ENCODE results near the gene WDR88. TPM values are rescaled to one million over a fixed set of nuclear protein-coding genes. Genes with fewer than 3 reads are reported as not detected.

WDR88 gene
- total RNA-seq, 2 donors from 2014 or later = not detected

- H3K27me3 ChIP-seq (ENCODE audit: control insufficient read depth, insufficient read depth, low read length, poor library complexity, severe bottlenecking) = no peaks in the 10 kb centered on the region
- no peaks in the 10 kb centered on the region for H3K36me3 ChIP-seq (ENCODE audit: control insufficient read depth, insufficient read depth, low read length)
- H3K4me1 ChIP-seq (ENCODE audit: control insufficient read depth, insufficient read depth, low read length) = no peaks in the 10 kb centered on the region
- no peak overlapping the region for H3K27ac ChIP-seq (ENCODE audit: low read depth, low read length)
- no peaks in the 10 kb centered on the region for H3K36me3 Mint-ChIP-seq (ENCODE audit: low read depth)
- 93 to 95% methylated on average over 18 to 22 of the region's 22 CpGs for WGBS, 2 experiments (ENCODE audit: insufficient coverage in 1 of 2, insufficient read length in 1 of 2)
- H3K27me3 Mint-ChIP-seq (ENCODE audit: insufficient read depth) = no peaks in the 10 kb centered on the region
- no peaks in the 10 kb centered on the region for H3K9me3 ChIP-seq (ENCODE audit: control insufficient read depth, low read length)
- no peak for TF ChIP-seq CTCF (conservative IDR thresholded peaks at IDR 0.05)
- H3K4me3 ChIP-seq (ENCODE audit: low read length) = no peak overlapping the region
- no peaks in the 10 kb centered on the region for H3K9me3 Mint-ChIP-seq
- no peak for DNase-seq
- H3K4me1 Mint-ChIP-seq = peaks cover 2% of the 10 kb centered on the region
- H3K9ac ChIP-seq (ENCODE audit: extremely low read depth, low read length, poor library complexity, severe bottlenecking) = no peak overlapping the region
- no peak overlapping the region for H3K4me3 Mint-ChIP-seq
- no peak overlapping the region for H3K27ac Mint-ChIP-seq
Measured at GRCh38 chr19:33210266-33210940, 78.5 kb downstream of the WDR88 start.

- H3K4me1 Mint-ChIP-seq = peaks cover 2% of the 10 kb centered on the region
- no peak overlapping the region for H3K4me3 Mint-ChIP-seq
- no peaks in the 10 kb centered on the region for H3K27me3 ChIP-seq (ENCODE audit: control insufficient read depth, insufficient read depth, low read length, poor library complexity, severe bottlenecking)
- H3K4me1 ChIP-seq (ENCODE audit: control insufficient read depth, insufficient read depth, low read length) = no peaks in the 10 kb centered on the region
- no peaks in the 10 kb centered on the region for H3K36me3 Mint-ChIP-seq (ENCODE audit: low read depth)
- no peaks in the 10 kb centered on the region for H3K9me3 ChIP-seq (ENCODE audit: control insufficient read depth, low read length)
- TF ChIP-seq CTCF (conservative IDR thresholded peaks at IDR 0.05) = no peak
- no peak overlapping the region for H3K4me3 ChIP-seq (ENCODE audit: low read length)
- WGBS, 2 experiments (ENCODE audit: insufficient coverage in 1 of 2, insufficient read length in 1 of 2) = 86 to 91% methylated on average over 14 to 17 of the region's 17 CpGs
- no peak overlapping the region for H3K27ac ChIP-seq (ENCODE audit: low read depth, low read length)
- no peaks in the 10 kb centered on the region for H3K9me3 Mint-ChIP-seq
- no peak overlapping the region for H3K9ac ChIP-seq (ENCODE audit: extremely low read depth, low read length, poor library complexity, severe bottlenecking)
- no peaks in the 10 kb centered on the region for H3K27me3 Mint-ChIP-seq (ENCODE audit: insufficient read depth)
- no peak overlapping the region for H3K27ac Mint-ChIP-seq
- DNase-seq = no peak
- no peaks in the 10 kb centered on the region for H3K36me3 ChIP-seq (ENCODE audit: control insufficient read depth, insufficient read depth, low read length)
Measured at GRCh38 chr19:33211794-33212435, 80.0 kb downstream of the WDR88 start.

- H3K36me3 Mint-ChIP-seq (ENCODE audit: low read depth) = no peaks in the 10 kb centered on the region
- H3K4me1 Mint-ChIP-seq = peaks cover 2% of the 10 kb centered on the region
Measured at GRCh38 chr19:33212436-33213172, 80.7 kb downstream of the WDR88 start.

More at GRCh38 chr19:33212436-33213172, 80.7 kb downstream of the WDR88 start:
- 89 to 91% methylated on average over 17 to 30 of the region's 30 CpGs for WGBS, 2 experiments (ENCODE audit: insufficient coverage in 1 of 2, insufficient read length in 1 of 2)
- Histone ChIP-seq H3K27me3 (ENCODE audit: control insufficient read depth, insufficient read depth, low read length, poor library complexity, severe bottlenecking) (no peaks in the 10 kb centered on the region), H3K4me3 (ENCODE audit: low read length) (no peak overlapping the region), H3K27ac (ENCODE audit: low read depth, low read length) (no peak overlapping the region), H3K36me3 (ENCODE audit: control insufficient read depth, insufficient read depth, low read length) (no peaks in the 10 kb centered on the region), H3K9me3 (ENCODE audit: control insufficient read depth, low read length) (no peaks in the 10 kb centered on the region), H3K4me1 (ENCODE audit: control insufficient read depth, insufficient read depth, low read length) (no peaks in the 10 kb centered on the region), H3K9ac (ENCODE audit: extremely low read depth, low read length, poor library complexity, severe bottlenecking) (no peak overlapping the region)
- no peak for TF ChIP-seq CTCF (conservative IDR thresholded peaks at IDR 0.05)
- Mint-ChIP-seq H3K4me3 (no peak overlapping the region), H3K27me3 (ENCODE audit: insufficient read depth) (no peaks in the 10 kb centered on the region), H3K9me3 (no peaks in the 10 kb centered on the region), H3K27ac (no peak overlapping the region)
- no peak for DNase-seq

Data from endodermal cell (in vitro differentiated cells).